ENCODE results near the gene CDKN1B.

- TF ChIP-seq POLR2A (IDR thresholded peaks at IDR 0.05): no peak
- no peak for TF ChIP-seq CTCF (IDR thresholded peaks at IDR 0.05)
These were observed 49.2 kb upstream of the CDKN1B start for GRCh38 chr12:12668005-12668404.
